GM23338 (cell line): ENCODE results near the gene CSRNP3. TPM values are rescaled to one million over a fixed set of nuclear protein-coding genes. Genes with fewer than 3 reads are reported as not detected.
A peak's percentile ranks its signal among the peaks of the same experiment; 100 is the strongest.

Experiments
- ATAC-seq: fragments of 200-7000 bp; cut with Tn5 transposase; 3 replicates; pipeline ENCODE4 v1.9.1; 2020
- DNase-seq: peaks from one replicate; pipeline ENCODE4 v3.0.0-alpha.2; 2015; ENCODE audit warnings: low spot score
- H2AFZ ChIP-seq: fragments of 200-600 bp; sonication (generic); 2 replicates; pipeline ENCODE4 v1.8.0; 2016; ENCODE audit warnings: antibody characterized with exemption, mild to moderate bottlenecking, moderate library complexity
- H3F3A ChIP-seq: fragments of 200-600 bp; sonication (generic); replicated peaks from 2 replicates; pipeline ENCODE4 v1.8.0; 2017; ENCODE audit warnings: antibody characterized with exemption, mixed run types, low read depth
- H3K27ac ChIP-seq: fragments of 200-600 bp; sonication (generic); 2 replicates; pipeline ENCODE4 v1.6.1; 2016; ENCODE audit warnings: low read depth
- H3K27me3 ChIP-seq: fragments of 200-600 bp; sonication (generic); 2 replicates; pipeline ENCODE4 v1.8.0; 2016; ENCODE audit warnings: mild to moderate bottlenecking, mixed run types, moderate library complexity; ENCODE audit not compliant: insufficient read depth
- H3K36me3 ChIP-seq: fragments of 200-600 bp; sonication (generic); 2 replicates; pipeline ENCODE4 v1.8.0; 2016; ENCODE audit warnings: mild to moderate bottlenecking; ENCODE audit not compliant: insufficient read depth
- H3K4me1 ChIP-seq: fragments of 200-600 bp; sonication (generic); 2 replicates; pipeline ENCODE4 v1.8.0; 2016; ENCODE audit warnings: mild to moderate bottlenecking, moderate library complexity; ENCODE audit not compliant: insufficient read depth
- H3K4me2 ChIP-seq: fragments of 200-600 bp; sonication (generic); 2 replicates; pipeline ENCODE4 v1.7.1; 2017; ENCODE audit warnings: mixed run types
- H3K4me3 ChIP-seq: fragments of 200-600 bp; sonication (generic); 2 replicates; pipeline ENCODE4 v1.6.1; 2016; ENCODE audit warnings: mixed run types
- H3K79me2 ChIP-seq: fragments of 200-600 bp; sonication (generic); replicated peaks from 2 replicates; pipeline ENCODE4 v1.8.0; 2017; ENCODE audit warnings: mild to moderate bottlenecking; ENCODE audit not compliant: insufficient read depth
- H3K9me2 ChIP-seq: fragments of 200-600 bp; sonication (generic); 2 replicates; pipeline ENCODE4 v1.8.0; 2017; ENCODE audit not compliant: insufficient read depth
- H4K20me1 ChIP-seq: fragments of 200-600 bp; sonication (generic); replicated peaks from 2 replicates; pipeline ENCODE4 v1.8.0; 2017; ENCODE audit warnings: mild to moderate bottlenecking; ENCODE audit not compliant: insufficient read depth
- H3K27ac Mint-ChIP-seq: 2 replicates; pipeline ENCODE4 v1.8.0; 2020; ENCODE audit warnings: inconsistent platforms, mild to moderate bottlenecking, moderate library complexity, mixed read lengths
- H3K27me3 Mint-ChIP-seq: 3 replicates; pipeline ENCODE4 v1.8.0; 2022; ENCODE audit warnings: low read depth, mild to moderate bottlenecking, moderate library complexity, mixed read lengths, inconsistent platforms; ENCODE audit not compliant: insufficient read depth, poor library complexity
- H3K36me3 Mint-ChIP-seq: 3 replicates; pipeline ENCODE4 v1.8.0; 2021; ENCODE audit warnings: low read depth, mild to moderate bottlenecking, inconsistent platforms, moderate library complexity, mixed read lengths
- H3K4me1 Mint-ChIP-seq: 3 replicates; pipeline ENCODE4 v1.8.0; 2020; ENCODE audit warnings: mild to moderate bottlenecking, inconsistent platforms, mixed read lengths
- H3K4me3 Mint-ChIP-seq: 3 replicates; pipeline ENCODE4 v1.8.0; 2021; ENCODE audit warnings: moderate library complexity, mild to moderate bottlenecking, inconsistent platforms, mixed read lengths
- H3K9me3 Mint-ChIP-seq: 3 replicates; pipeline ENCODE4 v1.8.0; 2020; ENCODE audit warnings: moderate library complexity, mild to moderate bottlenecking, inconsistent platforms, mixed read lengths
- CREB1 ChIP-seq: fragments of 250-450 bp; sonication (Bioruptor Pico); IDR thresholded peaks from 2 replicates; pipeline ENCODE4 v1.5.0; 2020; ENCODE audit warnings: low read depth, mild to moderate bottlenecking, moderate library complexity
- CTCF ChIP-seq, 2 experiments: fragments of 200-600 bp in 1 of 2; sonication (generic) in 1 of 2; conservative IDR thresholded peaks; 2 replicates each; pipeline versions ENCODE4 v1.5.1 to v1.6.1; 2016 to 2017; ENCODE audit warnings: antibody characterized with exemption in 2 of 2, low read depth in 2 of 2, mild to moderate bottlenecking in 2 of 2, moderate library complexity in 1 of 2
- EZH2 ChIP-seq: fragments of 200-600 bp; sonication (generic); IDR thresholded peaks from one replicate; pipeline ENCODE4 v1.8.0; 2017; ENCODE audit warnings: antibody characterized with exemption, mild to moderate bottlenecking, low read depth; ENCODE audit not compliant: unreplicated experiment
- EZH2phosphoT487 ChIP-seq: fragments of 200-600 bp; sonication (generic); IDR thresholded peaks from one replicate; pipeline ENCODE4 v1.8.1; 2018; ENCODE audit warnings: antibody characterized with exemption; ENCODE audit not compliant: unreplicated experiment
- JUNB ChIP-seq: IDR thresholded peaks from one replicate; pipeline ENCODE4 v1.6.1; 2016; ENCODE audit warnings: antibody characterized with exemption; ENCODE audit not compliant: unreplicated experiment
- NANOG ChIP-seq: IDR thresholded peaks from 2 replicates; pipeline ENCODE4 v1.6.1; 2016; ENCODE audit warnings: antibody characterized with exemption, borderline replicate concordance
- POLR2AphosphoS5 ChIP-seq: IDR thresholded peaks from 2 replicates; pipeline ENCODE4 v1.6.1; 2016; ENCODE audit warnings: antibody characterized with exemption, low read depth
- REST ChIP-seq: IDR thresholded peaks from one replicate; pipeline ENCODE4 v1.6.1; 2018; ENCODE audit warnings: antibody characterized with exemption; ENCODE audit not compliant: unreplicated experiment
- STAT1 ChIP-seq: IDR thresholded peaks from one replicate; pipeline ENCODE4 v1.6.1; 2016; ENCODE audit warnings: antibody characterized with exemption; ENCODE audit not compliant: unreplicated experiment
- ZNF114 ChIP-seq: fragments of 250-450 bp; sonication (Bioruptor Pico); IDR thresholded peaks from 2 replicates; pipeline ENCODE4 v1.5.0; 2020; ENCODE audit warnings: mild to moderate bottlenecking, moderate library complexity
- ZNF462 ChIP-seq: fragments of 250-450 bp; sonication (Bioruptor Pico); IDR thresholded peaks from 2 replicates; pipeline ENCODE4 v1.5.0; 2020; ENCODE audit warnings: mild to moderate bottlenecking, moderate library complexity
- polyA plus RNA-seq: library from polyadenylated mRNA; unstranded; fragments of >200 nt; fragmentation: Nextera tagmentation; extraction: Ambion mirVana; gene quantifications from 2 replicates; pipeline ENCODE4 v1.2.1, GENCODE V29; 2016
- total RNA-seq: library from RNA; depleted of rRNA; stranded (reverse); fragments of >200 nt; shearing (Covaris generic); gene quantifications from 2 replicates; pipeline ENCODE4 v1.2.3, GENCODE V29; 2014

The CSRNP3 gene
- total and polyA plus RNA-seq, 2 experiments from 2014 or later = 3.8 to 6.8 TPM

- Mint-ChIP-seq H3K36me3 (no peaks in the 10 kb centered on the region), H3K4me1 (peaks cover 43% of the 10 kb centered on the region), H3K9me3 (no peaks in the 10 kb centered on the region), H3K4me3 (no peak overlapping the region), H3K27ac (peak overlapping the region; percentile 37; the same call in 1 of the 2 replicates), H3K27me3 (peaks cover 2% of the 10 kb centered on the region)
- peak; percentile 37 for ATAC-seq
- Histone ChIP-seq H3K27ac (no peak overlapping the region), H3K4me2 (no peak overlapping the region), H3K79me2 (no peaks in the 10 kb centered on the region), H2AFZ (no peak overlapping the region), H3K27me3 (no peaks in the 10 kb centered on the region), H3K4me1 (peaks cover 35% of the 10 kb centered on the region), H3K36me3 (no peaks in the 10 kb centered on the region), H3K4me3 (no peak overlapping the region), H3K9me2 (no peaks in the 10 kb centered on the region), H4K20me1 (no peaks in the 10 kb centered on the region), H3F3A (no peaks in the 10 kb centered on the region)
- TF ChIP-seq STAT1 (no peak), NANOG (no peak)
- peak; percentile 61 for DNase-seq
These were observed 160.3 kb downstream of the CSRNP3 start for GRCh38 chr2:165629776-165630175.

GRCh38 chr2:165630236-165630635 is 160.7 kb downstream of the CSRNP3 start:
- H3K27ac Mint-ChIP-seq = 0 out of 2 replicates have a peak overlapping the region, but pooled peaks have one; percentile 13
- TF ChIP-seq ZNF114 (CRISPR knock-in tag) (no peak), POLR2AphosphoS5 (no peak), REST (no peak), STAT1 (no peak), ZNF462 (no peak), EZH2 (no peak), JUNB (no peak), CTCF (conservative IDR thresholded peaks at IDR 0.05; ENCODE audit: low read depth in 2 of 2) (no peak), CREB1 (CRISPR knock-in tag) (no peak), EZH2phosphoT487 (no peak), NANOG (no peak)

More at GRCh38 chr2:165630236-165630635, 160.7 kb downstream of the CSRNP3 start:
- Mint-ChIP-seq H3K27me3 (peaks cover 2% of the 10 kb centered on the region), H3K9me3 (no peaks in the 10 kb centered on the region), H3K4me1 (peaks cover 47% of the 10 kb centered on the region), H3K36me3 (no peaks in the 10 kb centered on the region), H3K4me3 (no peak overlapping the region)
- Histone ChIP-seq H4K20me1 (no peaks in the 10 kb centered on the region), H3K79me2 (no peaks in the 10 kb centered on the region), H3K36me3 (no peaks in the 10 kb centered on the region), H3K4me2 (no peak overlapping the region), H2AFZ (no peak overlapping the region), H3K4me1 (peaks cover 40% of the 10 kb centered on the region), H3F3A (no peaks in the 10 kb centered on the region), H3K9me2 (no peaks in the 10 kb centered on the region), H3K27ac (no peak overlapping the region), H3K4me3 (no peak overlapping the region), H3K27me3 (no peaks in the 10 kb centered on the region)
- DNase-seq = no peak
- no peak for ATAC-seq
